Right cardiac atrium (tissue), 5 donors: ENCODE results near the gene BSN. TPM values are rescaled to one million over a fixed set of nuclear protein-coding genes. Genes with fewer than 3 reads are reported as not detected.
"Not testable (repeated sequence)": the region's sequence is repeated elsewhere in the genome, so short reads cannot be mapped to it uniquely, and the experiment has no call there.

Source experiments
- ATAC-seq, 2 donors: fragments of 200-7000 bp; cut with Tn5 transposase; one replicate each; pipeline versions ENCODE4 v1.8.0 to v1.9.1; 2020; ENCODE audit warnings: moderate library complexity in 2 of 2, mild to moderate bottlenecking in 1 of 2
- DNase-seq, 3 donors: peaks; one replicate each; pipeline ENCODE4 v3.0.0-alpha.2; 2020
- H3K27ac ChIP-seq: one replicate; pipeline ENCODE4 v1.5.1; 2013; ENCODE audit warnings: mild to moderate bottlenecking, low read length, control low read depth, moderate library complexity
- H3K27me3 ChIP-seq: one replicate; pipeline ENCODE4 v1.6.1; 2013; ENCODE audit not compliant: control insufficient read depth, insufficient read depth
- H3K4me1 ChIP-seq: one replicate; pipeline ENCODE4 v1.6.1; 2013; ENCODE audit warnings: low read length; ENCODE audit not compliant: control insufficient read depth, insufficient read depth
- H3K4me3 ChIP-seq: one replicate; pipeline ENCODE4 v1.5.1; 2013; ENCODE audit warnings: low read length, control low read depth
- H3K9me3 ChIP-seq: one replicate; pipeline ENCODE4 v1.6.1; 2013; ENCODE audit warnings: low read length; ENCODE audit not compliant: control insufficient read depth
- WGBS: extraction: QIAGEN DNeasy Blood & Tissue Kit; methylation state at CpG from one replicate; pipeline ENCODE4 v1.1.7; 2013; 5-methylcytosine and 5-hydroxymethylcytosine counted together
- intact Hi-C, 4 donors: fragments of 100-400 bp; cut with DNase I; formaldehyde crosslinking; loops; one replicate each; pipeline versions ENCODE4 v1.11.0 to v1.14.0; 2022 to 2023
- polyA plus RNA-seq: library from polyadenylated mRNA; stranded (reverse); fragments of 200-250 nt; gene quantifications from one replicate; pipeline ENCODE4 v1.2.3, GENCODE V29; 2013
- total RNA-seq, 4 donors: library from RNA; stranded (reverse); fragmentation: NEBNext Ultra II Directional; extraction: Animal tissue kit (Norgen Biotek cat#: 25700); gene quantifications; one replicate each; pipeline ENCODE4 v1.2.1, GENCODE V29; 2021
- donor health status: healthy with polysubstance abuse.
- donor health status: DM: no; HTN: yes; CAD: no.
- donor health status: DM: no; HTN: no; CAD: no.
- donor health status: DM: no; HTN: yes; CAD: no; lungs with severe emphysema.
- donor health status: DM: yes; HTN: yes; CAD: no.

Gene BSN
- total and polyA plus RNA-seq, 5 donors: 0.25 to 1.4 (median 0.38) TPM

- intact Hi-C loops: no loop called here
- H3K4me1 ChIP-seq: no peaks in the 10 kb centered on the region
- DNase-seq (no peak), ATAC-seq (no peak)
- no peak overlapping the region for H3K27ac ChIP-seq
- no peaks in the 10 kb centered on the region for H3K9me3 ChIP-seq
- 77% methylated on average over 2 of the region's 2 CpGs for WGBS
- no peaks in the 10 kb centered on the region for H3K27me3 ChIP-seq
- no peak overlapping the region for H3K4me3 ChIP-seq
Observed at GRCh38 chr3:49566312-49566711, 12.0 kb downstream of the BSN start.

- ATAC-seq (no peak), DNase-seq (no peak)
- H3K27me3 ChIP-seq: no peaks in the 10 kb centered on the region
- H3K4me3 ChIP-seq: no peak overlapping the region
- intact Hi-C loops: no loop called here
- 36% methylated on average over 2 of the region's 2 CpGs for WGBS
- no peaks in the 10 kb centered on the region for H3K4me1 ChIP-seq
- no peaks in the 10 kb centered on the region for H3K9me3 ChIP-seq
- H3K27ac ChIP-seq: no peak overlapping the region
Observed at GRCh38 chr3:49567406-49567805, 13.1 kb downstream of the BSN start.

- ATAC-seq (no peak), DNase-seq (no peak)
- H3K4me3 ChIP-seq: no peak overlapping the region
- H3K9me3 ChIP-seq: no peaks in the 10 kb centered on the region
- no peaks in the 10 kb centered on the region for H3K4me1 ChIP-seq
- H3K27ac ChIP-seq: no peak overlapping the region
- intact Hi-C loops: no loop called here
- H3K27me3 ChIP-seq: no peaks in the 10 kb centered on the region
Observed at GRCh38 chr3:49568965-49569364, 14.7 kb downstream of the BSN start.

- no peak overlapping the region for H3K4me3 ChIP-seq
- no peaks in the 10 kb centered on the region for H3K27me3 ChIP-seq
- H3K9me3 ChIP-seq: no peaks in the 10 kb centered on the region
- no peak for DNase-seq
- ATAC-seq: no peak
- no peaks in the 10 kb centered on the region for H3K4me1 ChIP-seq
- intact Hi-C loops: loop anchor here in 1 of 4 donors (10.0 kb wide), 1 partner anchor 65 kb away; no protein-coding TSS in a partner anchor
- H3K27ac ChIP-seq: no peak overlapping the region
- WGBS: 59% methylated on average over 6 of the region's 6 CpGs
Observed at GRCh38 chr3:49570028-49570654, 15.9 kb downstream of the BSN start.

GRCh38 chr3:49582177-49582576 is 27.9 kb downstream of the BSN start:
- Histone ChIP-seq H3K4me1 (no peaks in the 10 kb centered on the region), H3K4me3 (no peak overlapping the region), H3K27ac (no peak overlapping the region), H3K27me3 (no peaks in the 10 kb centered on the region), H3K9me3 (no peaks in the 10 kb centered on the region)
- ATAC-seq (no peak), DNase-seq (no peak)
- intact Hi-C loops: no loop called here

GRCh38 chr3:49585261-49585755 is 31.0 kb downstream of the BSN start:
- H3K27me3 ChIP-seq, H3K27ac ChIP-seq, H3K4me3 ChIP-seq, ATAC-seq, DNase-seq, H3K9me3 ChIP-seq, intact Hi-C loops, H3K4me1 ChIP-seq: not testable (repeated sequence)
- 89% methylated on average over 20 of the region's 20 CpGs for WGBS

- no peak for ATAC-seq
- Histone ChIP-seq H3K4me1 (no peaks in the 10 kb centered on the region), H3K4me3 (no peak overlapping the region), H3K9me3 (no peaks in the 10 kb centered on the region), H3K27ac (no peak overlapping the region), H3K27me3 (no peaks in the 10 kb centered on the region)
- intact Hi-C loops: no loop called here
- no peak for DNase-seq
- WGBS: 87% methylated on average over 3 of the region's 3 CpGs
Observed at GRCh38 chr3:49591615-49592014, 37.3 kb downstream of the BSN start.

- no peak for DNase-seq
- Histone ChIP-seq H3K9me3 (no peaks in the 10 kb centered on the region), H3K4me1 (no peaks in the 10 kb centered on the region), H3K4me3 (no peak overlapping the region), H3K27me3 (no peaks in the 10 kb centered on the region), H3K27ac (no peak overlapping the region)
- no peak for ATAC-seq
- WGBS: 70% methylated on average over 2 of the region's 2 CpGs
- intact Hi-C loops: no loop called here
Observed at GRCh38 chr3:49593041-49593440, 38.8 kb downstream of the BSN start.

GRCh38 chr3:49600781-49601180 is 46.5 kb downstream of the BSN start:
- Histone ChIP-seq H3K9me3 (no peaks in the 10 kb centered on the region), H3K4me3 (no peak overlapping the region), H3K27me3 (no peaks in the 10 kb centered on the region), H3K4me1 (no peaks in the 10 kb centered on the region), H3K27ac (no peak overlapping the region)
- no peak for DNase-seq
- 92% methylated on average over 1 of the region's 1 CpG for WGBS
- intact Hi-C loops: no loop called here
- ATAC-seq: no peak

GRCh38 chr3:49601358-49602048 is 47.2 kb downstream of the BSN start:
- intact Hi-C loops: no loop called here
- ATAC-seq: no peak
- no peaks in the 10 kb centered on the region for H3K9me3 ChIP-seq
- no peaks in the 10 kb centered on the region for H3K4me1 ChIP-seq
- WGBS: 90% methylated on average over 5 of the region's 5 CpGs
- H3K27ac ChIP-seq: no peak overlapping the region
- no peak overlapping the region for H3K4me3 ChIP-seq
- no peaks in the 10 kb centered on the region for H3K27me3 ChIP-seq
- no peak for DNase-seq

- ATAC-seq: no peak
- Histone ChIP-seq H3K9me3 (no peaks in the 10 kb centered on the region), H3K27ac (no peak overlapping the region), H3K4me1 (peaks cover under 1% of the 10 kb centered on the region), H3K4me3 (no peak overlapping the region), H3K27me3 (no peaks in the 10 kb centered on the region)
- intact Hi-C loops: no loop called here
- 90% methylated on average over 2 of the region's 2 CpGs for WGBS
- no peak for DNase-seq
Observed at GRCh38 chr3:49602049-49602554, 47.8 kb downstream of the BSN start.
